Glutamatergic neuron (in vitro differentiated cells): ENCODE data around the gene COL4A1. TPM values are rescaled to one million over a fixed set of nuclear protein-coding genes. Genes with fewer than 3 reads are reported as not detected.

Experiments used
- DNase-seq: peaks from one replicate; pipeline ENCODE4 v3.0.0; 2022
- H3K27ac Mint-ChIP-seq: one replicate; pipeline ENCODE4 v1.8.0; 2020; ENCODE audit warnings: mild to moderate bottlenecking, mixed read lengths, inconsistent platforms; ENCODE audit not compliant: unreplicated experiment
- H3K27me3 Mint-ChIP-seq: one replicate; pipeline ENCODE4 v1.8.0; 2020; ENCODE audit warnings: mild to moderate bottlenecking, moderate library complexity, mixed read lengths, inconsistent platforms; ENCODE audit not compliant: unreplicated experiment
- H3K36me3 Mint-ChIP-seq: one replicate; pipeline ENCODE4 v1.8.0; 2020; ENCODE audit warnings: mild to moderate bottlenecking, mixed read lengths, inconsistent platforms; ENCODE audit not compliant: unreplicated experiment
- H3K4me1 Mint-ChIP-seq: one replicate; pipeline ENCODE4 v1.8.0; 2020; ENCODE audit warnings: mild to moderate bottlenecking, low read depth, mixed read lengths, inconsistent platforms; ENCODE audit not compliant: unreplicated experiment
- H3K4me3 Mint-ChIP-seq: one replicate; pipeline ENCODE4 v1.8.0; 2020; ENCODE audit warnings: mild to moderate bottlenecking, mixed read lengths, inconsistent platforms; ENCODE audit not compliant: unreplicated experiment
- H3K9me3 Mint-ChIP-seq: one replicate; pipeline ENCODE4 v1.8.0; 2020; ENCODE audit warnings: mild to moderate bottlenecking, moderate library complexity, mixed read lengths, inconsistent platforms; ENCODE audit not compliant: unreplicated experiment
- CTCF ChIP-seq: fragments of 200-600 bp; sonication (generic); IDR thresholded peaks from one replicate; pipeline ENCODE4 v1.5.0; 2021; ENCODE audit not compliant: partially characterized antibody, unreplicated experiment
- total RNA-seq: library from RNA; stranded (reverse); fragmentation: NEBNext Ultra II Directional; extraction: Animal tissue kit (Norgen Biotek cat#: 25700); gene quantifications from one replicate; pipeline ENCODE4 v1.2.1, GENCODE V29; 2021; ENCODE audit not compliant: unreplicated experiment

COL4A1 gene
- total RNA-seq, 1 donor from 2014 or later = 14.6 TPM

- H3K27ac Mint-ChIP-seq = no peak overlapping the region
- no peaks in the 10 kb centered on the region for H3K36me3 Mint-ChIP-seq
- no peak for DNase-seq
- H3K27me3 Mint-ChIP-seq = peaks cover 11% of the 10 kb centered on the region
- H3K9me3 Mint-ChIP-seq = peaks cover 3% of the 10 kb centered on the region
- no peak overlapping the region for H3K4me3 Mint-ChIP-seq
- peaks cover 21% of the 10 kb centered on the region for H3K4me1 Mint-ChIP-seq
- TF ChIP-seq CTCF = no peak
These were observed 177.3 kb downstream of the COL4A1 start for GRCh38 chr13:110129539-110130186.

GRCh38 chr13:110129076-110129475 lies 177.9 kb downstream of the COL4A1 start:
- DNase-seq = no peak
- H3K27ac Mint-ChIP-seq = no peak overlapping the region
- peaks cover 21% of the 10 kb centered on the region for H3K4me1 Mint-ChIP-seq
- no peak overlapping the region for H3K4me3 Mint-ChIP-seq
- H3K9me3 Mint-ChIP-seq = peaks cover 3% of the 10 kb centered on the region
- no peak for TF ChIP-seq CTCF
- H3K27me3 Mint-ChIP-seq = peaks cover 12% of the 10 kb centered on the region
- H3K36me3 Mint-ChIP-seq = no peaks in the 10 kb centered on the region

GRCh38 chr13:110128546-110128945 lies 178.4 kb downstream of the COL4A1 start:
- Mint-ChIP-seq H3K4me3 (no peak overlapping the region), H3K27me3 (peaks cover 12% of the 10 kb centered on the region), H3K27ac (no peak overlapping the region), H3K36me3 (no peaks in the 10 kb centered on the region), H3K9me3 (peaks cover 3% of the 10 kb centered on the region), H3K4me1 (peaks cover 21% of the 10 kb centered on the region)
- no peak for DNase-seq
- no peak for TF ChIP-seq CTCF

DNA sequence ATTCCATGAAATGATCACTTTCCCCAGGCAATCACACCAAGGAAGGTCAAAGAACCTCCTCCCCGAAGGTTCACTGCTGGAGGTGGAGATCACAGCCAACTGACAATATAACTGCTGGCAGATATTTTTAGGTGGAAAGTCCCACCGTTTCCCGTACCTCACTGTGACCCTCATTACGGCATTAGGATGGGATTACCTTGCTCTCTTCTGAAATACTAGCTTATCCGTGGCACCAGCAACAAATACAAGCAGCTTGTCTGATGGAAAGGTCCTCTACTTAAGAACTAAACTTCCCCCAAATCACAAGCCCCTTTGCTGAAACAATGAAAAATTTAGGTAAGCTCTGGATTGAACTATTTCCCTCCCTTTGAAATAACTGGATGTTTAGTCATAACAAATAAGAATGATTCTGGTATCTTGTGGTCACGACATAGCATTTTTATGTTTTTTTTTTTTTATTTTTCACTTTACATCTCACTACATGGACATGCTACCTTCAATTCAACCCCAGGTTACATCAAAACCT lies 178.9 kb downstream of the COL4A1 start:
- Mint-ChIP-seq H3K36me3 (no peaks in the 10 kb centered on the region), H3K4me3 (no peak overlapping the region), H3K27me3 (peaks cover 12% of the 10 kb centered on the region), H3K9me3 (peaks cover 3% of the 10 kb centered on the region), H3K4me1 (peaks cover 17% of the 10 kb centered on the region), H3K27ac (no peak overlapping the region)
- TF ChIP-seq CTCF = no peak
- no peak for DNase-seq

DNA sequence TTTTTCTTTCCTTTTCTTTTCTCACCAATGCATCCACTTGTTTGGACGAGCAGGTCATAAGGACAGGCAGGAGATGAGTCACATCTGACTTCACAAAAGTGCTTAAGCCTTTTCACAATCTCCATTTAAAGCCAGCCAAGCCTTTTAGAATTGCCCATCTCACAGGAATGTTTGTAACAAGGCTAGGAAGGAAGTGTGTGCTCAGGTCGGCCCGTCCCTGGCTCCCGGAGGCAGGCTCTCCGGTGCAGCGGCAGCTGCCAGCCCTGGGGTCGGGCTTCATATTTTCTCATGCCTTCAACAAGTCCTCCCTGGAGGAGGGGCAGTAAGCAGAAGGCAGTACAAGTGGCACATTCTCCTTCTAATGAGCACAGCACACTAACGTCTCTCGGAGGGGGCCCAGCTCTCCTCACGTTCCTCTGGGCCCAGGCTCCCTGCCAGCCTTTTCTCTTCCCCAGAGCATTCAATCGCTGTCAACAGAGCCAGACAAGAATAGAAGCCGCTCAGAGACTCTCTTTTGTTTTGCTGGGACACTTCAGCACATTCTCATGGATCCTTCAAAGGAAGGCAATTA lies 180.5 kb downstream of the COL4A1 start:
- Mint-ChIP-seq H3K27ac (no peak overlapping the region), H3K9me3 (peaks cover 3% of the 10 kb centered on the region), H3K27me3 (peaks cover 12% of the 10 kb centered on the region), H3K4me3 (no peak overlapping the region), H3K4me1 (peaks cover 14% of the 10 kb centered on the region), H3K36me3 (no peaks in the 10 kb centered on the region)
- TF ChIP-seq CTCF = no peak
- DNase-seq = no peak
